Epithelial cell of esophagus (primary cell): ENCODE data around the gene FSD1L.

Experiments
- DNase-seq: peaks from one replicate; pipeline ENCODE4 v3.0.0; 2010; ENCODE audit warnings: low read depth
- H3K4me3 ChIP-seq: 2 replicates; pipeline ENCODE4 v1.5.1; 2011; ENCODE audit warnings: mild to moderate bottlenecking, low read length, control low read depth
- TF ChIP-seq, protein P1 (sequence below): IDR thresholded peaks from 2 replicates; pipeline ENCODE4 v1.5.1; 2011; ENCODE audit warnings: low read depth, mild to moderate bottlenecking, low read length, control low read depth, inconsistent platforms; ENCODE audit not compliant: insufficient read depth; ENCODE audit errors: missing control alignments

Gene FSD1L

DNA sequence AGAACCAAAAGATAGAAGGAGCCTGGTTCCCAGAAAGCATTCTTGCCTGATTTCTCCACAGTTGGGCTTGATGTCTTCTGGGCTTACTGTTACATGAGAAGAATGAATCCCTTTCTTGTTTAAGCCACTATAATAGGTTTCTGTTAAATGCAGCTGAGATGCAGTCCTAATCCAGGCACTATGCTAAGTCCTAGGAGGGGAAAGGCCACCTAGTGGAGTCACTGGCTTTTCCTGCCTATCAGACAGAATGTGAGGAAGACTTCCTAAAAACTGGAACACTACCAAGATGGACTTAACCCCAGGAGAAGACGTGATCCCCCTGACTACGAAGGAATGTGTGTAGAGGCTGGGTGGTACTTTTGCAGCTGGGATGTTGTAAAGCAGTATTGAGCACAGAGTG is 34.3 kb upstream of the FSD1L start:
- no peak overlapping the region for H3K4me3 ChIP-seq
- peak; percentile 35 for DNase-seq
- TF ChIP-seq, protein P1, sequence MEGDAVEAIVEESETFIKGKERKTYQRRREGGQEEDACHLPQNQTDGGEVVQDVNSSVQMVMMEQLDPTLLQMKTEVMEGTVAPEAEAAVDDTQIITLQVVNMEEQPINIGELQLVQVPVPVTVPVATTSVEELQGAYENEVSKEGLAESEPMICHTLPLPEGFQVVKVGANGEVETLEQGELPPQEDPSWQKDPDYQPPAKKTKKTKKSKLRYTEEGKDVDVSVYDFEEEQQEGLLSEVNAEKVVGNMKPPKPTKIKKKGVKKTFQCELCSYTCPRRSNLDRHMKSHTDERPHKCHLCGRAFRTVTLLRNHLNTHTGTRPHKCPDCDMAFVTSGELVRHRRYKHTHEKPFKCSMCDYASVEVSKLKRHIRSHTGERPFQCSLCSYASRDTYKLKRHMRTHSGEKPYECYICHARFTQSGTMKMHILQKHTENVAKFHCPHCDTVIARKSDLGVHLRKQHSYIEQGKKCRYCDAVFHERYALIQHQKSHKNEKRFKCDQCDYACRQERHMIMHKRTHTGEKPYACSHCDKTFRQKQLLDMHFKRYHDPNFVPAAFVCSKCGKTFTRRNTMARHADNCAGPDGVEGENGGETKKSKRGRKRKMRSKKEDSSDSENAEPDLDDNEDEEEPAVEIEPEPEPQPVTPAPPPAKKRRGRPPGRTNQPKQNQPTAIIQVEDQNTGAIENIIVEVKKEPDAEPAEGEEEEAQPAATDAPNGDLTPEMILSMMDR, result peak; percentile 51

DNA sequence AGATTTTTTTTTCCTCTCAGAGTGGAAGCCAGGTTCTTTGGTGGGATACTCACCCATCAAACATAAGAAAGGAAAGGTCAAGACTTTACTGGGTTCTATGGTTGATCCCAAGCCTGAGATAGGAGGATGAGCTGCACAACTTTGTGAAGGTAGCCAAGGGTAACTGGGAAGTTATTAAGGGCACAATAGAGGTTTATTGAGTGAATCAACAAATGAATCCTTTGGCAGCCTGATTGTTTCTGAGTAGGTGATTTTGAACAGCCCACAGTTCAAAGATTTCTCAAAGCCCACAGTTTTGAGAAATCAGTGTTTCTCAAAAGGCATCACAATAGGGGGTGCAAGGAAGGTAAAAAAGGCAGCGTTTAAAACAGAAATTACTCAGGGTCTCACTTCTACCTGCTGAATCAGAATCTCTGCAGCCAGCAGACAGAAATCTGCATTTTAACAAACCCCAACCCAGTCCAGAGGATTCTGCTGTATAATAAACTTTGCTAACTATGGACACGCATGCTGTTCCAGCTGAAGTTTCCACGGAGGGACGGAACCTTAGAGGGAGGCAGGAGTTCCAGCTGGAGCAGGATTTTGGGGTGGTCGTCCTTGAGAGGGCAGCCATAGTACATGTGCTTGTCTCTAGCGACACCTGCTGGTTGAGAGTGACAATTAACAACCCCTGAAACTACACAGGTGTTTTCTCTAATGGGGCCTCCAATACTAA is 32.7 kb upstream of the FSD1L start:
- TF ChIP-seq, protein P1, result peak; percentile 85
- peak; percentile 60 for DNase-seq
- H3K4me3 ChIP-seq, result no peak overlapping the region

DNA sequence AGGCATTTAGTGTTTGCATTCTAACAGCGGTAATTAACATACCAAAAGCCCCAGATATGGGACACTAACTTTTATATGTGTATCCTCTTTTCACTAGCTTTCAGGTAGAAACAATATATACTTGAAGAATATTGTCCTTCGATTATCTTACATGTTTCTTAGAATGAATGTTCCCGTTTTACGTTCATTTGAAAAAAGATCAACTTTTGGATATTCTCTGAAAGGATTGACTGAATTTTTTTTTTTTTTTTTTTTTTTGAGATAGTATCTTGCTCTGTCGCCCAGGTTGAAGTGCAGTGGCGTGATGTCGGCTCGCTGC is 32.2 kb upstream of the FSD1L start:
- TF ChIP-seq, protein P1, result no peak
- H3K4me3 ChIP-seq, result no peak overlapping the region
- DNase-seq, result no peak

DNA sequence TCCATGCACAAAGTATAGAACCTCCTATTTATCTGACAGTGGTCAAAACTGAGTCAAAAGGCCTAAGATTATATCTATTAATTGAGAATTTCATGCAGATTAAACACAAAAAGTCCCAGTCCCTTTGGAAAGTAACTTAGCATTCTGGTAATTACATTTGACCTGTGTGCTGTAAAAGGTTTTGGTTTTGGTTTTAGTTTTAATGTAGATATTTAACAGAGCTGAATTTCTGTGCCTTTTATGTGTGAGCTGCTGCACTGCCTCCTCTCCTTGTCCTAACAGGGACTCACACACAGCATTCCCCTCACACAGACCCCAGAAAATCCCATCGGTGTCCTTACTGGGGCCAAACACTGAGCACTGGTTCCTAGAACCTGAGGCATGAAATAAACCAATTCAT is 31.0 kb upstream of the FSD1L start:
- H3K4me3 ChIP-seq, result no peak overlapping the region
- TF ChIP-seq, protein P1, result no peak
- DNase-seq, result no peak

DNA sequence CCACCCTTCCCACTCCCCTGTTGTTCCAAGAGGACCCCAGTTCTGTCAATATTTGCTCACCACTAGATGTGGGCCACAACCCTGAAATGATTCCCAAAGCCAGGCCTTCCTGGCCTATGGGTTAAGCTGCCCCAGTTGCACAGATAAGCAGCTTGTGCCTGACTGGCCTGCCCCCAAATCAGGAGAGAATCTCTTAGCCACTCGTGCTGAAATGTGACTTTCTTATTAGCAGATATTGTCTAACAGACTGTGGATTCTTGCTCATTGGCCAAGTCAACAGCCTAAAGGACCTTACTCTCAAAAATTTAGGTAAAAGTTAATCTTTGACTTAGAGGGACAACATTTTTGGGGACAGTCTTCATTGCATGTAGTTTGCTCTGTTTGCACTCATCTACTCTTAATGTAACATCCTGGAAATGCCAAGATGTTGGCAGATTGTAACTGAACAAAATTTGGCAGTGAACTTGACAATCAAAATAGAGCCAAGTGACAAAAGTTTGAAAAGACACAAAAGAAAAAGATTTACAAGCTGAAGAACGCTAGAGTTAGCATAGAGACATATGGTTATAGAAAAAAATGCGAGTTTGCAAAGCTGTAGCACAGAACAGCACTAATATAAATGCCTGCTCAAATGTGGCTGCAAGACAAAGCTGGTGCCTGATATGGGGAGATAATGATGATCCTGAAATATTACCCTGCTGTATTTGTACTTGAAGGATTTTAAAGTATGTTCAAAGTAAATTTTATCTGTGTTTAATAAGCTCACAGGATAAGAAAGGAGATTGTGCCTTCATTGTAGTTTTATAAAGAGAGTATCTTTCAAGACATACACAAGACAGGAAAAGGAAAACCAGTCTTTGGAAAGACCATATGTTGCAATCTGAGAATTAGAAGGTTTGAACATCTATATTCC is 29.0 kb upstream of the FSD1L start:
- no peak overlapping the region for H3K4me3 ChIP-seq
- DNase-seq, result no peak
- TF ChIP-seq, protein P1, result no peak

DNA sequence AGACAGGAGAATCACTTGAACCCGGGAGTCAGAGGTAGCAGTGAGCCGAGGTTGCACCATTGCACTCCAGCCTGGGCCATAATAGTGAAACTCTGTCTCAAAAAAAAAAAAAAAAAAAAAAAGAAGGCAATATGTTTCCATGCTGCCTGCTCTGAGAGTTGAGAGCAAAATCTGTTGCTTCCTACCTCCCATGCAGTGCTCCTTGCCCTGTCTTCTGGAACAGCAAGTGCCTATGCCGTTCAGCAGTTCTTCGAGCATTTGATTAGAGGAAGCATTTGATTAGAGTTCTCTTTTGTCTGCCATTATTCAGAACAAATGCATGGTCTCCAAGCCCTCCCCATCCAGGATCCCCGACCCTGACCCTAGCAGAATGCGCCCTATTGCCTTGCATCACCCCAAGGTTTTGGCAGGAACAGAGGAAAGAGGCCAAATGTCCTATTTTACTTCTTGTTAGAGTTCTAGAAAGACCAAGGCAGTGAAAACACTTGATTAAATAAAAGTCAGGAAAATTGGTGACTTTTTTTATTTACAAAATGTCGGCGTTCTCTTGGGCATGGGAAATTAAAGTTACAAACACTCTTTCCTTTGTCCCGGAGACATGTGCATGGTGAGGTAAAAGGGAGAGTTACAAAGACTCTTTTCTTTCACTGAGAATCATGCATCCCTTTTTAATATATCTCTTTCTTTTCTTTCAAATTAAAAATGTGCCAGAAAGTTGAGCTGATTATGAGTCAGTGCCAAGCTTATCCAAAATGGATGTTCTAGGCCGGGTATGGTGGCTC is 27.8 kb upstream of the FSD1L start:
- DNase-seq, result no peak
- H3K4me3 ChIP-seq, result no peak overlapping the region
- TF ChIP-seq, protein P1, result no peak
